Cerebellar nuclear complex (tissue), 1 donor: ENCODE results near the gene FREM1.

Experiments used
- DNase-seq, 2 experiments: peaks; one replicate each; lab custom pipeline; 2025; lab: John Stamatoyannopoulos, UW

Gene FREM1

DNA sequence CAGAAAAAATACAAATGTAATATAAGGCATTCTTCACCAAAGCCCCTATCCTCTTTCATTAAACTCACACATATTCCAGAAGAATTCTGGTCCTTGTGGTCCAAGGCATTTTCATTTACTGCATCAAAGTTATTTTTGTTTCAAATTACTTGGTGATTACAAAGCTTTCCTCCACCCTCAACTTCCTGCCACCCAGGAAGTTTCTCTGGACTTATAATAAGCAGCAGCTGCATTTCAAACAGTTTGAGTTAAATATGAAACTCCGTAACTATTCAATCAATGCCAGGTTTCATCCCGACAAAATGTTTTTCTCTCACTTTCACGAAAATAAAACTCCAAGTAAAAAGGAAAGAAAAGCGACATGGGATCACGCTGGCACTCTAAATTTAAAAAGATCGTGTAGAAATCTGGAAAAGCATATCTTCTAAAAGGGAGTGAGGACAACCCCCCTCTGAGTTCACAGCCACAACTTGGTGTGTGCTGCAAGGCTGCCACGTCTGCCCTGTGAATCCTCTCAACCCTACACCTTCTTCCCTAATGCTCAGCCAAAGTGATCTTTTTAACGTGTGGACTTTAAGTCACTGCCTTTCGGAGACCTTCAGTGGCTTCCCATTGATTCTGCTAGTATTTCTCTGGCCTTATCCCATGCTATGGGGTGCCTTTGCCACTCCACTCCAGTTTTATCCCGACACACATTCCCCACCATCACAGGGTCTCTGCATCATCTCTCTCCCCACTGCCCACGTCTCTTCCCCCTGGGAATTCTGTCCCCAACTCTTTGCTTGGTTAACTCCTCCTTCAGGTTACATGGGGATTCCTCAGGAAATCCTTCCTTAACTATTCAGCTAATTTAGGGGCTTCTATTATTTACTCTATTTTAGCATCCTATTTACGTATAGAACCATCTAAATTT lies 96.6 kb downstream of the FREM1 start:
- no peak for DNase-seq

- DNase-seq: no peak
Observed at GRCh38 chr9:14812806-14813205, 97.4 kb downstream of the FREM1 start.

- no peak for DNase-seq
Observed at GRCh38 chr9:14811844-14812243, 98.4 kb downstream of the FREM1 start.

GRCh38 chr9:14806941-14807520 lies 103.2 kb downstream of the FREM1 start:
- DNase-seq: no peak

DNA sequence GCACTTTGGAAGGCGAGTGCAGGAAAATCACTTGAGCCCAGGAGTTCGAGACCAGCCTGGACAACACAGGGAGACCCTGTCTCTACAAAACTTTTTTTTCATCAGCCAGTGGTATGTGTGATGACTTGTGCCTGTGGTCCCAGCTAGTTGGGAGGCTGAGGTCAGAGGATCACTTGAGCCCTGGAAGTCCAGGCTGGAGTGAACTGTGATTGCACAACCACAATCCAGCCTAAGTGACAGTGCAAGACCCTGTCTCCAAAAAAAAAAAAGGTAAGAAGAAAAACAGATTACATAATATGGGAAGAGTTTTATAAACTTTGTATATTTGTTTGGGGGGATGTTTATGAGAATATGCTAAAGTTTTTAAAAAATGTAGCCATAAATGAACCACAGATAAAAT lies 111.2 kb downstream of the FREM1 start:
- DNase-seq: no peak

DNA sequence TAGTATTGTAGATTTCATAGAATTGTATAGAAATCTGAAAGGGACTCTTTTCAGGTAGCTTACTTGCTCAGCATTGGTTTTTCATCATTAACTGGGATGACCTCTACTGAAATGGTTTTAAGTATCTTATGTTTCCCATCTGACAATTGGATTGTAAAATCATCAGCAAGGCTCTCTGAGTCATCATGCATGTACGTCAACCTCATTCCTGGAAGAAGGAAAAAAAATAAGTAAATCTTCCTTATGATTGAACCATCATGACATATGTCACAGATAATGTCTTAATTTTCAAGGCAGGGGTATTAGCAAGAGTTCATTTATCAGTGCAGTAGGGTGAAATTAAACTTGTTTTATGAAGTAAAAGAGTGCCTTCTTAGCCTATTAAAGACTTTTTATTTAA lies 112.8 kb downstream of the FREM1 start:
- no peak for DNase-seq

- no peak for DNase-seq
Observed at GRCh38 chr9:14793389-14793788, 116.8 kb downstream of the FREM1 start.

GRCh38 chr9:14790628-14791027 lies 119.6 kb downstream of the FREM1 start:
- DNase-seq: no peak

DNA sequence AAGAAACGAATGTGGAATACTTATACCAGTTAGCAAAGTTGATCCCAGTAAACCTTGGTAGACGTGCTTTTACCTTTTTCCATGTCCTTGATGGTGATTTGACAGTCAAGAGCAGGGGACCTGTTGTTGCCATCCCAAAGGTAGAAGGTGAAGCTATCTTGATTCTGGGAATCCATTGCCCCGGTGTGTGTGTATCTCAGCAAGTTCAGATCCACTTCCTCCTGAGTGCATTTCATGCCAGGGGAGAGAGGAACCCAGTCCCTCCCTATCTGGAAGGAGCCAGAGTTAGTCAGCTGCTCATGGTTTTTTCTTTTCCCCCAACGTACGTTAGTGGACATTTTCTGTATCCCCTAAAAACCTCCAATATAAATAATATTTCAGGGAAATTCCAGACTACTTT lies 121.4 kb downstream of the FREM1 start:
- no peak for DNase-seq

- DNase-seq: no peak
Observed at GRCh38 chr9:14783358-14783757, 126.9 kb downstream of the FREM1 start.

DNA sequence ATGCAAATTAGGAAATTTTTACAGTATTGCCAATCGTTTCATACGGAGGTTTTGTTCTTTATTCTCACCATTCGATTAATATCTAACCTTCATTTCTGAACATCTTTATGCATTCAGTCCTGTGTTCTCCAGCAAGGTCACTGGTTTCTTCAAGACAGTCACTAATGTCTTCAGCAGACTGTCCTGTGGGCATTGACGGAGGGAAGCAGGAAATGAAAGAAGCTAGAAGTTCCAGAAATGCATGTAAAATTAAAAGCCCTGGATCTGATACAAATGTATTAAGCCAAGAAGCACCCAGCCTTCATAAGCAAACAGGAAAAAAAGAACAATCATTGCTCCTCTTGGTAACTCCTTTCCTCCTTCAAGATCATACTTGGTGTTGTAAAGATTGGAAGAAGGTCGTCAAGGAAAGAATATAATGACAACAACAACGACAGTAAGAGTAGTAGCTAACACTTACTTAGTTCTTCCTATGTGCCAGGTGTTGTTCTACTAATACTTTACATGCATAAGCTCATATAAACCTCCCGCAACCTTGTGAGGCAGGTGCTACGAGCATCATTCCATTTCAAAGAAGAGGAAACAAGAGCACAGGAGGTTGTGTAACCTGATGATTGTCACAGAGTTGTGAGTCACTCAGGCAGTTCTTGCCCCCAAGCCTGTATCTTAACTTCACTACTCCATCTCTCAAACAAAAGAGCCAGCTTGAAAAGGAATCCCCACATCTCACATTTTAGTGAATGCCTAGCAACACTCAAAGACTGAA lies 127.8 kb downstream of the FREM1 start:
- DNase-seq: no peak

GRCh38 chr9:14780693-14781092 lies 129.5 kb downstream of the FREM1 start:
- DNase-seq: no peak

- peak; percentile 42 to 91 for DNase-seq
Observed at GRCh38 chr9:14780251-14780650, 130.0 kb downstream of the FREM1 start.

GRCh38 chr9:14779566-14780022 lies 130.6 kb downstream of the FREM1 start:
- peak; percentile 41 to 51 for DNase-seq

DNA sequence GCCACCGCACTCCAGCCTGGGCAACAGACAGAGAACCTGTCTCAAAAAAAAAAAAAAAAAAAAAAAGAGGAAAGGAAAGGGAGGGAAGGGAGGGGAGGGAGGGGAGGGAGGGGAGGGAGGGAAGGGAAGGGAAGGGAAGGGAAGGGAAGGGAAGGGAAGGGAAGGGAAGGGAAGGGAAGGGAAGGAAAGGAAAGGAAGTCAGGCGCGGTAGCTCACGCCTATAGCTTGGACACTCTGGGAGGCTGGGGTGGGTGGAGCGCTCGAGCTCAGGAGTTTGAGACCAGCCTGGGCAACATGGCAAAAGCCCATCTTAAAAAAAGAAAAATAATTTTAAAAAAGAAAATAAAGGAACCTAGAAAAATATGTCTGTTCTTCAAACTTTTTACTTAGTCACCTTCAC lies 131.7 kb downstream of the FREM1 start:
- no peak for DNase-seq

DNA sequence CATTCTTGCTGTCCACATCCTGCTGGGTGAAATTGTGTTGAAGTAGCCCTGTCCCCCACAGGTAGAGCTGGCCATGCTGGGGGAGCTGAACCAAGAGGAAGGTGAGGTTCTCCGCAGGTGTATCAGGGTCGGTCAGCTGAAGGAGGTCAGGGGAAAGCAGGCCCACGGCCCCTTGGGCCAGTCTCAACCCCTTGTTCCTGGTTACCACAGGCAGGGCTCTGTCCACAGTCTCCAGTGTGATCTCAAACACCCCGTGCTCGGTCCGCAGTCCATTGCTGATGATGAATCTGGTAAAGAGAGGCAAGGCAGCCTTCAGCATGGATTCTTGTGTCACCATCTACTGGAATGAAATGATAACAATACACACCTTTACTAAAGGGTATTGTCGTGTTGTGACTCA lies 134.3 kb downstream of the FREM1 start:
- DNase-seq: no peak

DNA sequence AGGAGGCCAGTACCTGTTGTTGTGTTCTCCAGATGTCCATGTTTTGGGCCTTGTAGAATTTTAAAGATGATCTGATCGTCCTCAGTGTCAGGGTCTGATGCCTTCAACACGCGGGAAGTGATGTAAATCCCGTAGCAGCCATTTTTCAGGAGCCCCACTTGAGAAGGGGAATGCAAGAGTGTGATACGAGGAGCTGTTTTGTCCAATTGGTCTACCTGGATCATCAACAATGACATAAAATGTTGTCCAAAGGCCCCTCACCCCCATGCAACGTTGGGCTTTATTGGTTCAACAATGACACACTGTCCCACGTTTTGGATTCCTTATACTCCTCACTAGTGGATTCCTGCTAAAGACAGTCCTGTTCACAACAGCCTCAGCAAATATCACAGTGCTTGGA lies 139.6 kb downstream of the FREM1 start:
- DNase-seq: no peak

DNA sequence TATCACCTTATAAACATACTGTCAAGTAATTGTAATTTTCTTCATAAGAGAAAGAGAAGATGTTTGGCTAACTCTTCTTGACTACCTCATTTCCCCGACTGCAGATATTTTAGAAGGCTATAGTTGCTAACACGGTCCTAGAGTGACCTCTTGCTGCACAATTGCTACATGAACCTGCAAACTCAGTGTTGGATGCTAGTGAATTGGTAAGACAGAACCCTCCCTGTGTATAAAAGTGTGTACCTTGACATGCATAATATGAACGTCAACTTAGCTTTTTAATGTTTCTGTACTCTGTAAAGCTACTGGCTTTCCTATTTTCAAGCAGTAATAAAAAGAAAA lies 141.0 kb downstream of the FREM1 start:
- DNase-seq: no peak

- DNase-seq: peak in 1 of 2 experiments; percentile 20
Observed at GRCh38 chr9:14768405-14769229, 141.6 kb downstream of the FREM1 start.

DNA sequence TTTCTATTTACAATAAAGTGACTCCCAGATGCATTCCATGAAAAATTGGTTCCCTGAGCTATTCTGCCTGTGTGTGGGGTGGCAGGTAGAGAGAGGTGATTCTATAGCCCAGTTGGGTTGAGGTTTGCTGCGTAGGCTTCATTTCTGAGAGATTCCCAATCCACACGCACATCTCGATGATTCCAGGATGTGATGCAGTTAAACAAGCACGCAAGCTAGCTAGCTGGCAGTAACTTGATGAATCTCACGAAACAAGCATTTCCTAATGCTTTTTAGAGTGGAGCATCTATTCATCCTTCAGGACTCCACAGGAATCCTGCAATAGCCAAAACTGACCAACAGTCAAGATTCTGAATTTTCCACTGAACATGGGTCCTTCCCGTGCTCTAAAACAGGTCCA lies 143.9 kb downstream of the FREM1 start:
- no peak for DNase-seq

DNA sequence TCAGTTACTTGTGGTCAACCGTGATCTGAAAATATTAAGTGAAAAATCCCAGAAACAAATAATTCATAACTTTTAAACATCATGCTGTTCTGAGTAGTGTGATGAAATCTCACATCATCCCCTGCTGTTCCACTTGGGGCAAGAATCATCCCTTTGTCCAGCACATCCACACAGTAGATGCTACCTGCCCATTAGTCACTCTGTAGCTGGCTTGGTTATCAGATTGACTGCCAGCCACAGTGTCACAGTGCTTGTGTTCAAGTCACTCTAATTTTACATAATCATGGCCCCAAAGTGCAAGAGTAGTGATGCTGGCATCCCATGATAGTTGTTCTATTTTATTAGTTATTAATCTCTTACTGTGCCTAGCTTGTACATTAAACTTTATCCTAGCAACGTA lies 148.6 kb downstream of the FREM1 start:
- DNase-seq: no peak

- DNase-seq: no peak
Observed at GRCh38 chr9:14760060-14760459, 150.2 kb downstream of the FREM1 start.
